ENCODE measurements around the gene FUT8.

DNA sequence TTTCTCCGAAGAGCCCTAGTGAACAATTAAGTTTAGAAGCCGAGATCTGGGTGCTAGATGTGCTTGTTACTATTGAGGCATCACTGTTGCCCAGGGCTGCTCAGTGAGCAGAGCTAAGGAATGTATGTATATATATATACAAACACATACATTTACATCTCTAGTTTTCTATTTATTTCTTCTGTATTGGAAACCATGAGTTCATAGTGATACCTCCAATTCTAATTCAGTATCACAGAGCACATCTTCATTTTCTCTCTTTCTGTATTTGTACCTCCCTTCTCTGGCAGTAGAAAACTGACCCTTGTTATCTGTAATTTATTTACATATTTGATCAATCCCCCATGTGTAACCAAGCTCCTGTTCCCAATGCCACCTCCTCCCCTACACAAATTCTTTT, 40.7 kb upstream of the FUT8 start:
- TF ChIP-seq CTCF (IDR thresholded peaks at IDR 0.05; ENCODE audit: borderline replicate concordance, extremely low read depth, low read length, poor library complexity, severe bottlenecking): no peak
- TF ChIP-seq EZH2 (IDR thresholded peaks at IDR 0.05; ENCODE audit: borderline replicate concordance, low read depth, low read length, severe bottlenecking): no peak

Data from DND-41 (cell line).